GM12892 (cell line): Measurements from ENCODE around the gene OR11A1.

Experiments
- DNase-seq: peaks from one replicate; pipeline ENCODE4 v3.0.0; 2011; ENCODE audit not compliant: insufficient read length
- FAIRE-seq: peaks from 2 replicates; lab custom pipeline; 2011; peaks lifted over from hg19 to GRCh38; lab: Jason Lieb, UNC
- POLR2A ChIP-seq: IDR thresholded peaks from 2 replicates; pipeline ENCODE4 v1.6.1; 2011; ENCODE audit warnings: low read depth, low read length, control low read depth
- POLR2AphosphoS5 ChIP-seq: IDR thresholded peaks from 2 replicates; pipeline ENCODE4 v1.6.1; 2011; ENCODE audit warnings: low read depth, low read length, control low read depth
- TAF1 ChIP-seq: IDR thresholded peaks from 2 replicates; pipeline ENCODE4 v1.6.1; 2011; ENCODE audit warnings: low read depth, mild to moderate bottlenecking, control low read depth, low read length, borderline replicate concordance

The OR11A1 gene

DNA sequence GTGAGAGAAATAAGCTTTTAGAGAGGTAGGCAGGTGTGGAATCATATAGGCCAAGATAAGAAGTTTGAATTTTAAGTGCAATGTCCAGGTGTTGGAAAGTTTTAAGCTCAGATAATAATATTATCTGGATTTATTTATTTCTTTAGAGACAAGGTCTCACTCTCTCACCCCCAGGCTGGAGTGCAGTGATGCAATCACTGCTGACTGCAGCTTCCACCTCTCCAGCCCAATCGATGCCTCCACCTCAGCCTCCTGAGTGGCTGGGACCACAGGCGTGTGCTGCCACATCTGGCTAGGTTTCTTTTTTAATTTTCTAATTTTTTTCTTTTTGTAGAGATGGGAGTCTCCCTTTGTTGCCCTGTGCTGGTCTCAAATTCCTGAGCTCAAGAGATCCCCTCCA lies 36.4 kb upstream of the OR11A1 start:
- no peak for FAIRE-seq

GRCh38 chr6:29491574-29491973 lies 34.7 kb upstream of the OR11A1 start:
- FAIRE-seq (no peak), DNase-seq (no peak)
- TF ChIP-seq POLR2AphosphoS5: no peak
- TF ChIP-seq TAF1: no peak
- TF ChIP-seq POLR2A: no peak

More for the DNA sequence above, 36.4 kb upstream of the OR11A1 start:
- no peak for DNase-seq
- no peak for TF ChIP-seq TAF1
- TF ChIP-seq POLR2AphosphoS5: no peak
- TF ChIP-seq POLR2A: no peak

GRCh38 chr6:29490552-29490951 lies 33.7 kb upstream of the OR11A1 start:
- no peak for FAIRE-seq
- DNase-seq: no peak
- no peak for TF ChIP-seq POLR2AphosphoS5
- TF ChIP-seq POLR2A: no peak
- TF ChIP-seq TAF1: no peak

- DNase-seq: no peak
- TF ChIP-seq TAF1: no peak
- no peak for TF ChIP-seq POLR2AphosphoS5
- TF ChIP-seq POLR2A: no peak
- FAIRE-seq: no peak
Measured at GRCh38 chr6:29490055-29490454, 33.2 kb upstream of the OR11A1 start.

- TF ChIP-seq POLR2AphosphoS5 (no peak), POLR2A (no peak), TAF1 (no peak)
- FAIRE-seq: no peak
- DNase-seq: no peak
Measured at GRCh38 chr6:29489286-29489685, 32.4 kb upstream of the OR11A1 start.

DNA sequence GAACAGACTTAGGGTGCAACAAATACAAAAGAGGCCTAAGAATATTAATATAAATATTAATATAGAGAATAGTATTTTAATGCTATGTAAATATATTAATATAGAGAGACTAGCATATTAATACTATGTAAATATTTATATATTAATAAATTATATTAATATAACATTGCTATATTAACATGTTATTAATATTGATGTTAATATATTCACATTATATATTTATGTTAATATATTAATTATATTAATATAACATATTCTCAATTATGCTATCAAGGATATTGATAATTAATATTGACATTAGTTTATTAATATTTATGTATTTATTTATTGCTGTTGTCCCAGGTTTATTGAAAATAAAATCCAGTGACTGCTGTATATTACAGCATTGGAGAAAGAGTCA lies 32.0 kb upstream of the OR11A1 start:
- no peak for FAIRE-seq
- no peak for DNase-seq
- TF ChIP-seq POLR2AphosphoS5 (no peak), TAF1 (no peak), POLR2A (no peak)

- TF ChIP-seq POLR2A (no peak), TAF1 (no peak), POLR2AphosphoS5 (no peak)
- DNase-seq (no peak), FAIRE-seq (no peak)
Measured at GRCh38 chr6:29487660-29488059, 30.8 kb upstream of the OR11A1 start, which contains the start of gene MAS1L. TSS of gene MAS1L (minus strand) at chr6:29487956. CDS start at chr6:29487902, 54 bp downstream.

DNA sequence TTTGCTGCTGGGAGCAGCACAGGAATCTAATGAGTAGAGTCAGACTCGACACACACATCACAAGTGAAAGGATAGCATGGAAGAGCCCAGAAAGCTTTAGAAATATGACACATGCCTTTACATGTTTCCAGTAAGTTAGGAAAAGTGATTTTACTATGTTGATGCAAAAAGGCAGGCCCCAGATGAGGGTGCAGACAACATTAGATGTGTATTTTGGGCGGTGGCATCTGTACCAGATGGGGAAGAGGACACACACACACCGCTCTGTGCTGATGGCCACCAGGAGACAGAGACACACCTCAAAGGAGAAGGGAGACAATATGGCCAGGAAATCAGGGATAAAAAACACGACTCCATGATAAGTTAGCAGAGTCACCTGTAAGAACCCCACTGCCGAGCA lies 30.3 kb upstream of the OR11A1 start:
- DNase-seq: no peak
- FAIRE-seq: no peak
- no peak for TF ChIP-seq TAF1
- no peak for TF ChIP-seq POLR2AphosphoS5

- FAIRE-seq (no peak), DNase-seq (no peak)
- TF ChIP-seq POLR2A (no peak), TAF1 (no peak), POLR2AphosphoS5 (no peak)
Measured at GRCh38 chr6:29486577-29486976, 29.7 kb upstream of the OR11A1 start.

GRCh38 chr6:29483735-29484134 lies 26.9 kb upstream of the OR11A1 start:
- FAIRE-seq: no peak
- TF ChIP-seq POLR2AphosphoS5: no peak
- TF ChIP-seq POLR2A: no peak
- no peak for TF ChIP-seq TAF1
- DNase-seq: no peak

- FAIRE-seq (no peak), DNase-seq (no peak)
- TF ChIP-seq POLR2A (no peak), POLR2AphosphoS5 (no peak), TAF1 (no peak)
Measured at GRCh38 chr6:29483186-29483585, 26.3 kb upstream of the OR11A1 start.

DNA sequence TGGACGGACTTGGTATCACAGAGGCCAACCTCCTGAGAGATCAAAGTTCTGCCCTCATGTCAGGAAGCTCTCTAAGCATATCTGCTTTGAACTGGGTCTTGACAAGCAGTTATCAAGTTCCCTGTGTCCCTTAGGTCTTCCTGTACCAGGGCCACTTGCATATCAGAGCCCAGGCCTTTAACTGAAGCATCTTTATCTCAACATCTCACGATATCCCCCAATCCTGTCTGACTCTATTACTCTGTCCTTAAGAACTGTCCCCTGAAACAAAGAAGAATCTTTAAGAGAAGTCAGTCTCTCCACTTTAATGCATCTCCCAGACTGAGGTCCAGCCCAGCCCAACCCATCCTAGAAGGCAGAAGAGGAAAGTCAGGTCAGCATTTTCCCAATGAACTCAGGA lies 22.7 kb upstream of the OR11A1 start:
- DNase-seq (no peak), FAIRE-seq (no peak)
- TF ChIP-seq POLR2AphosphoS5: no peak

GRCh38 chr6:29478740-29479139 lies 21.9 kb upstream of the OR11A1 start:
- no peak for DNase-seq
- no peak for TF ChIP-seq POLR2A
- no peak for FAIRE-seq
